Measurements from ENCODE around the gene PCNT.
A peak's percentile ranks its signal among the peaks of the same experiment; 100 is the strongest.
"Not testable (repeated sequence)": the region's sequence is repeated elsewhere in the genome, so short reads cannot be mapped to it uniquely, and the experiment has no call there.

The PCNT gene

DNA sequence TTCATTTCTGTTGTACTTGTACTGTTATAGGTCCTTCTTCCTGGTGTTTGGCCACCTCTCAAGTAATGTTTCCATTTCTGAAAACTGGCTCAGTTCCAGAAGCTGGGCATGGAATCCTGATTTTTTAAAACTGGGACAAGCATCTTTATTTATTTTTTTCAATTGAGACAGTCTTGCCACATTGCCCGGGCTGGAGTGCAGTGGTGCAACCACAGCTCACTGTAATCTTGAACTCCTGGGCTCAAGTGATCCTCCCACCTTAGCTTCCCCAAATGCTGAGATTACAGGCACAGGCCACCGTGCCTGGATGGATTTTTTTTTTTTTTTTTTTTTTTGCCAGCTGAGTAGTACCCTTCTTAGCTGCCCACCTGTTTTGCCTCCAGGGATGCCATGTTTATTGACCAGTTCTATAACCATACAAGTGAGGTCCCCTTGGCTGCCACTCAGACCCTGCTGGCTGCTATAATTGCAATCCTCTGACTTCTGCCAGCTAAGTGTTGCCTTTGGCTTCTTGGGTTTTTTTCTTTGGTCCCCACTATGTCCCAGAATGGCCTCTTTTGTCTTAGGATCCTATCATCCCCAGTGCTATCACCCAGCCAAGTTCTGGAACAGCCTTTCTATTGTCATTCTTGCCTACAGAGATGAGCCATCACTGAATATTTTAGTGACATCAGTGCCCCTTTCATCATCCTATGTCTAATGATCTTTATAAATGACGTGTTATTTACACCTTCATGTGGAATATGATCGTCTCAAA lies 130.9 kb downstream of the PCNT start:
- DNase-seq (ENCODE audit: low spot score) = no peak

- peak; percentile 87 for DNase-seq (ENCODE audit: low spot score)
These were observed 131.8 kb downstream of the PCNT start for GRCh38 chr21:46455575-46456385.

DNA sequence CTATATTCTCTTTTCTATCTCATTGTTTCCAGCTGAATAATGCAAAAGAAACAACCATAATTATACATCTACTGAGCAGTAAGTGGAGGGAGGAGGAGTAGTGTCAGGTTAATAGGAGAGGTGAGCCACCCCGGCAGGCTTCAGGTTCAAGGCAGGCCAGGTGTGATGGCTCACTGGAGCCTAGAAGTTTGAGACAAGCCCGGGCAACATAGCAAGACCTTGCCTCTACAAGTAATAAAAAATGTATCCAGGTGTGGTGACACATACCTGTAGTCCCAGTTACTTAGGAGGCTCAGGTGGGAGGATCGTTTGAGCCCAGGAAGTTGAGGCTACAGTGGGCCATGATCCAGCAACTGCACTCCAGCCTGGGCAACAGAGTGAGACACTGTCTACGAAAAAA lies 132.8 kb downstream of the PCNT start:
- DNase-seq (ENCODE audit: low spot score) = no peak

DNA sequence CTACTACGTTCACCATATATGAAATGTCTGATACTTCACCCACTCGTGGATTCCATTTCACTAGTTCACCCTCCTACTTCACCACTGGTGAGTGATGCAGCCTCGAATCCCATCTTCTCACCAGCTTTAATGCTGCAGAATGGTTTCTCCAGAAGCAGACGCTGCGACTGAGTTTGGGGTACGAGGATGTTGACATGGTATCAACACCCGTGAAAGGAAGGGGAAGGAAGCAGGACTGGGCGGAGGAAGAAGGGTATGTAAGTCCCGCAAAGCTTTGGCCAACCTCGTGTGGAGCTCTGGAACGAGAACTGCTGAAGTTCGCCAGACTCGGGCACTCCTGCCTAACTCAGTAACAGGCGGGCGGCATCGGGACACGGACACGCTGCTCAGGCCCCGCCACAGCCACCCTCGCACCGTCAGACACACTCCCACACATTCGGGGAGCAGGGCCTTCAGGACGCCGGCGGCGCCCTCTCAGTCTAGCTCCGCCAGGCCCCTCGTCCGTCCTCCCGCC lies 133.9 kb downstream of the PCNT start:
- DNase-seq (ENCODE audit: low spot score) = no peak

- peak; percentile 98 for DNase-seq (ENCODE audit: low spot score)
These were observed 134.5 kb downstream of the PCNT start, which contains the start of gene DIP2A for GRCh38 chr21:46458315-46459023. Gene DIP2A, plus strand, starts transcription at chr21:46458891. Its CDS starts 241 bp downstream, at chr21:46459132.

GRCh38 chr21:46459024-46459355 lies 135.0 kb downstream of the PCNT start:
- no peak for DNase-seq (ENCODE audit: low spot score)

GRCh38 chr21:46459356-46460112 lies 135.6 kb downstream of the PCNT start:
- no peak for DNase-seq (ENCODE audit: low spot score)

GRCh38 chr21:46461909-46462308 lies 138.0 kb downstream of the PCNT start:
- no peak for DNase-seq (ENCODE audit: low spot score)

GRCh38 chr21:46465153-46465552 lies 141.2 kb downstream of the PCNT start:
- DNase-seq (ENCODE audit: low spot score) = not testable (repeated sequence)

GRCh38 chr21:46465651-46466050 lies 141.7 kb downstream of the PCNT start:
- no peak for DNase-seq (ENCODE audit: low spot score)

- no peak for DNase-seq (ENCODE audit: low spot score)
These were observed 144.3 kb downstream of the PCNT start for GRCh38 chr21:46468108-46468774.

DNA sequence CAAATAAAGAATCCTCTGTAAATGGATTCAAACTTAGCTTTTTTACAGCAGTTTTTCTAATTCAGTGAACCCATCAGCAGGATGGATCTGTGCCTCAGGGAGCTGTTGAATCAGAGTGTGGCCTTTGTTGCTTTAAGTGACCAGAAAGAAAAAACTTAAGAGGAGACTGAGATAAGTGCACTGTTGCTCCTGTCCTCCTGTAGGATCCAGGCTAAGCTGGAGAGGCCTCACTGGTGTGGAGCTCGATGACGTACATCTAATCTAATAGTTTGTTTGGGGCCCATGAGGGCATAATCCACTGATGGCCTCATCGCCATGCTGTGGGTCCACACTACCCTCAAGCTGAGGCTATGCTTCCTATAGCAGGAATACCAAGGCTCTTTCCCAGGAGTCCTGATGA lies 145.3 kb downstream of the PCNT start:
- DNase-seq (ENCODE audit: low spot score) = no peak

DNA sequence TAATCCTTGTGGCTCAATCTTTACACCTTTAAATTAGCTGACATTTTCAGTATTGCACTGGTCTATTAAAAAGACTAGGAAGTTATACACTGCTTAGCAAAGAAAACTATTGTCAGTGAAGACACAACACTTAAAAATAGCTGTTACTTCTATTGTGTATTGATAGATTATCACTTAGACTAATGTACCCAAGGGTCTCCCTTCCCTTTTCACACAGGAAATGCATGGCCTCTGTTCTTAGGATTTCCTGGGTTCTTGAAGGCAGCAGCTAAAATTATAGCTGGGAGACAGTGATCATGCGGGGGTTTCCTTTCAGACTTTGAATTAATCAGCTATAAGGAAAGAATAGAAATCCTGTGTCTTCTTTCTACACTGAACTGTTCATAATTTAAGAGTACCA lies 147.6 kb downstream of the PCNT start:
- no peak for DNase-seq (ENCODE audit: low spot score)

DNA sequence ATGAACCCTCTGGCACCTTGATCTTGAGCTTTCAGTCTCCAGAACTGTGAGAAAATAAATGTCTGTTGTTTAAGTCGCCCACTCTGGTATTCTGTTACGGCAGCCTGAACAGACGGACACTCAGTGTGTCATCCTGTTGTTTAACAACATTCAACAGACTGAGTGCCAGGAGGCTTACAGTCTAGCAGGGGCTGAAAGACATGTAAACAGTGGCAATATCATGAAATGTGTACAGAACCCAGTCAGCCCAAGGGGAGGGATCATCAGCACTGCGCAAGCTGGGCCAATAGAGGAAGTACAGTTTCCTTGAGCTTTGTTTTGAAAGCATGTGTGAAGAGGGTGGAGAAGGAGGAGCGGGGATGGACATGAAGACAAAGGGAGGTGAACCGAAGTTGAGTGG lies 148.3 kb downstream of the PCNT start:
- no peak for DNase-seq (ENCODE audit: low spot score)

GRCh38 chr21:46474382-46474781 lies 150.4 kb downstream of the PCNT start:
- DNase-seq (ENCODE audit: low spot score) = no peak

GRCh38 chr21:46475296-46475695 lies 151.3 kb downstream of the PCNT start:
- DNase-seq (ENCODE audit: low spot score) = no peak

DNA sequence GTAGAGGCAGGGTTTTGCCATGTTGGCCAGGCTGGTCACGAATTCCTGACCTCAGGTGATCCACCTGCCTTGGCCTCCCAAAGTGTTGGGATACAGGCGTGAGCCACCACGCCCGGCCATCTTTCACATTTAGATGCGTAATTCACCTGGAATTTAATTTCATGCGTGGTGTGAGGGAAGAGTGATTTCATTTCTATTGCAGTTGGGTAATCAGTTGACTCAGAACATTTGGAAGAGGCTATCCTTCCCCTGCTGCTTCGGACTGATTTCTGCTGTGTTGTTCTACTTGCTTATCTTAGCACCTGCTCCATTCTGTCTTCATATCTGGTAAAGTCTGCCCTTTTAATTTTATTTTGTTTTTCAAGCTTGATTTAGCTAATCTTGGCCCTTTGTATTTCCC lies 153.8 kb downstream of the PCNT start:
- DNase-seq (ENCODE audit: low spot score) = no peak

DNA sequence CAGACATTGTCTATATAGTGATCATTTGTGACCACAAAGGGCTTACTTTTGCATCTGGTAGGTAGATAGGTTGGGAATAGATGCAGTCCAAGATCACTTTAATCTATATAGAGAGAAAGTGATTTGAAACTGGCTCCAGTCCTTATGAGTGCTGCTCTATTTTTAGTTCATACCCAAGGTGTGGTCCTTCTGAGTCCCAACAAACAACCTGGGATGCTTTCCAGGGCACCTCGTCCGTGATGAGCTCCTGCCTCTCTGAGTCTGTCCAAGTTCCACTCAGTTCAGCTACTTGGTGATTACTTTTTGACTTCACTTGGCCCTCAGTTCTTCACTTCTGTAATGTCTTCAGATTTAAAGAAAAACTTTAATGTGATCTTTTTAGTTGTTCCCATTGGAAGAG lies 155.0 kb downstream of the PCNT start:
- DNase-seq (ENCODE audit: low spot score) = no peak

- DNase-seq (ENCODE audit: low spot score) = no peak
These were observed 156.5 kb downstream of the PCNT start for GRCh38 chr21:46480466-46480865.

DNA sequence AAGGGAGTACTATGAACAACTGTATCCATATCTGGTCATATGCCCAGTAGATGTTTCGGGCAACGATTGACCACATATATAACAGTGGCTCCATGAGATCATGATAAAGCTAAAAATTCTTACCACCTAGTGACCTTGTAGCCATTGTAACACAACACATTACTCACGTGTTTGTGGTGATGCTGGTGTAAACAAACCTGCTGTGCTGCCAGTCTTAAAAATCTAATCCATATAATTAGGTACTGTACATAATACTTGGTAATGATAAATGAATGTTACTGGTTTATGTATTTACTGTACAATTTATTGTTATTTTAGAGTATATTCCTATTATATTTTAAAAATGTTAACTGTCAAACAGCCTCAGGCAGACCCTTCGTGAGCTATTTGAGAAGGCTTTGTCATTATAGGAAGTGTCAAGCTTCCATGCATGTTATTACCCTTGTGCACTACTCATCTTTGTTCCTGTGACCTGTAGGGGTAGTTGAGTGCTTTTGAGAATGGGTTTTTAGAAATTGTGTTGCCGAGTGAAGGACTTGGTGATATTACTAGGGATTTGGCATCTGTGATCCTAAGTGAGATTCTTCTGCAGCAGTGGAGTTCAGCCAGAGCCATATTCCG lies 158.4 kb downstream of the PCNT start:
- no peak for DNase-seq (ENCODE audit: low spot score)

DNA sequence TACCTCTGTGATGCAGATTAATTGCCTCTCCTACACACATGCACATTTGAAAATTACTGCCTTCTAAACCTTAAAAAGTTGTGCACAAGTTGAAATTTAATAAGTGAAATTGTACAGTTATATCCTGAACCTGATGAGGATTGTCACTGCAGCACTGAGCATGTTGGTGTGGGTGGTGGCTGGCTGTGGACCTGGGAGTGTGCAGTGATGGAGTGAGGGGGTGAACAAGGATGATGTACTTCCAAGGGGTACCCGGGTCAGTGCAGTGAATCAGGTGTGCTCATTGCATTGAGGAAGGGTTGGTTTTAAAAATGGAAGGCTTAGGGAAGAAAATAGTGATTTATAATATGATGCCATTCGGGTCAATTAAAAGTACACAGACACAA lies 158.9 kb downstream of the PCNT start:
- no peak for DNase-seq (ENCODE audit: low spot score)

Data from hematopoietic multipotent progenitor cell treated with erythropoietin and hydrocortisone succinate and interleukin-3 and kit ligand, for 15 days (in vitro differentiated cells).